Caco-2 (cell line): ENCODE measurements around the gene SPATA16. TPM values are rescaled to one million over a fixed set of nuclear protein-coding genes. Genes with fewer than 3 reads are reported as not detected.
"Not testable (repeated sequence)": the region's sequence is repeated elsewhere in the genome, so short reads cannot be mapped to it uniquely, and the experiment has no call there.

ENCODE experiments used
- BruUV-seq: library from RNA; stranded (reverse); fragments of 400-500 nt; replicated peaks from 2 replicates; lab custom pipeline; 2021; lab: Mats Ljungman, UMichigan
- CTCF ChIA-PET: fragments of 300-600 bp; sonication (Branson Sonifier 250); formaldehyde crosslinking; loops from one replicate; lab custom pipeline; 2022; ENCODE audit warnings: antibody characterized with exemption; lab: Charles Lee
- POLR2A ChIA-PET: fragments of 300-600 bp; sonication (Branson Sonifier 250); formaldehyde crosslinking; loops from one replicate; lab custom pipeline; 2022; ENCODE audit warnings: antibody characterized with exemption; lab: Charles Lee
- DNase-seq, 2 experiments: peaks; one replicate each; pipeline versions ENCODE4 v3.0.0 to v3.0.0-alpha.2; 2020 to 2022
- H3K27me3 ChIP-seq: replicated peaks from 2 replicates; pipeline ENCODE4 v1.6.0; 2011; ENCODE audit warnings: low read length; ENCODE audit not compliant: control insufficient read depth, insufficient read depth
- H3K36me3 ChIP-seq: 2 replicates; pipeline ENCODE4 v1.5.1; 2011; ENCODE audit warnings: low read length; ENCODE audit not compliant: control insufficient read depth, insufficient read depth
- H3K4me1 ChIP-seq: fragments of 250-450 bp; sonication (Bioruptor Pico); 2 replicates; pipeline ENCODE4 v1.5.1; 2020; ENCODE audit warnings: mild to moderate bottlenecking
- H3K4me3 ChIP-seq: 2 replicates; pipeline ENCODE4 v1.5.1; 2011; ENCODE audit warnings: low read depth, mild to moderate bottlenecking, control low read depth, low read length
- H3K9me3 ChIP-seq: fragments of 250-450 bp; sonication (Bioruptor Pico); 2 replicates; pipeline ENCODE4 v1.5.1; 2020; ENCODE audit warnings: mild to moderate bottlenecking, moderate library complexity
- H3K27ac Mint-ChIP-seq: one replicate; pipeline ENCODE4 v1.8.0; 2022; ENCODE audit warnings: mixed read lengths; ENCODE audit not compliant: unreplicated experiment
- H3K27me3 Mint-ChIP-seq: one replicate; pipeline ENCODE4 v1.8.0; 2022; ENCODE audit warnings: mixed read lengths; ENCODE audit not compliant: insufficient read depth, unreplicated experiment
- H3K36me3 Mint-ChIP-seq: one replicate; pipeline ENCODE4 v1.8.0; 2022; ENCODE audit warnings: mild to moderate bottlenecking, mixed read lengths; ENCODE audit not compliant: insufficient read depth, unreplicated experiment
- H3K4me1 Mint-ChIP-seq: one replicate; pipeline ENCODE4 v1.8.0; 2022; ENCODE audit warnings: low read depth, mixed read lengths; ENCODE audit not compliant: unreplicated experiment
- H3K4me3 Mint-ChIP-seq: one replicate; pipeline ENCODE4 v1.8.0; 2022; ENCODE audit warnings: mild to moderate bottlenecking, moderate library complexity, mixed read lengths; ENCODE audit not compliant: unreplicated experiment
- H3K9me3 Mint-ChIP-seq: one replicate; pipeline ENCODE4 v1.8.0; 2022; ENCODE audit warnings: mixed read lengths; ENCODE audit not compliant: unreplicated experiment
- intact Hi-C: fragments of 100-400 bp; cut with micrococcal nuclease; formaldehyde crosslinking; loops from one replicate; pipeline ENCODE4 v1.10.0; 2022; ENCODE audit not compliant: unreplicated experiment
- total RNA-seq: library from RNA; stranded (reverse); gene quantifications from 2 replicates; pipeline ENCODE4 v1.2.3, GENCODE V29; 2022
- TF ChIP-seq, protein P1 (sequence below), 2 experiments: fragments of 200-600 bp in 1 of 2; IDR thresholded peaks; 1 replicate in 1 of 2; 2 replicates in 1 of 2; pipeline versions ENCODE4 v1.5.1 to v1.8.0; 2011 to 2022; ENCODE audit warnings: antibody characterized with exemption in 1 of 2, control low read depth in 1 of 2, inconsistent platforms in 1 of 2, low read depth in 1 of 2, low read length in 1 of 2, mild to moderate bottlenecking in 1 of 2, moderate library complexity in 1 of 2; ENCODE audit not compliant: insufficient read depth in 1 of 2, severe bottlenecking in 1 of 2, unreplicated experiment in 1 of 2

SPATA16 gene
- total RNA-seq, 1 experiment from 2014 or later, result not detected

DNA sequence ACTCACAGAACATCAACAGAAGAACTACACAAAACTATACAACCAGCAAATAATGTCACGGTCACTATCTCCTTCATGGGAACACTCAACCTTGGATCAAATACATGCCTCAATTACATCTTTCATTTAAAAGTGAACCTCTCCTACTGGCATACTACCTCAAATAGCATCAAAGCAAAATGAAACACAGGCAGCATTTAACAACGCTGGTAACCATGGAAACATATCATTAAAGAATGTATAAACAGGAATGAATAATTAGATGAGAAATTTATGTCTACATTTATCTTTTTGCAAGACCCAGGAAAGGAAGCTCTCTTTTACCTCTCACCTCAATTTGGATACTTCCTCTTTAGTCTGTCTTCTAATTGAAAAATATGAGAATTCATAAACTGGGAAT, 172.4 kb downstream of the SPATA16 start:
- Mint-ChIP-seq H3K4me3 (no peak overlapping the region), H3K36me3 (no peaks in the 10 kb centered on the region), H3K9me3 (no peaks in the 10 kb centered on the region), H3K27me3 (no peaks in the 10 kb centered on the region), H3K4me1 (no peaks in the 10 kb centered on the region), H3K27ac (no peak overlapping the region)
- no peak for DNase-seq
- no peaks in the 10 kb centered on the region for H3K4me1 ChIP-seq
- H3K4me3 ChIP-seq, result no peak overlapping the region
- H3K36me3 ChIP-seq, result no peaks in the 10 kb centered on the region
- no peaks in the 10 kb centered on the region for H3K27me3 ChIP-seq
- no TSS peak for BruUV-seq
- ChIA-PET POLR2A (no interaction called here), CTCF (no interaction called here)
- TF ChIP-seq, protein P1, sequence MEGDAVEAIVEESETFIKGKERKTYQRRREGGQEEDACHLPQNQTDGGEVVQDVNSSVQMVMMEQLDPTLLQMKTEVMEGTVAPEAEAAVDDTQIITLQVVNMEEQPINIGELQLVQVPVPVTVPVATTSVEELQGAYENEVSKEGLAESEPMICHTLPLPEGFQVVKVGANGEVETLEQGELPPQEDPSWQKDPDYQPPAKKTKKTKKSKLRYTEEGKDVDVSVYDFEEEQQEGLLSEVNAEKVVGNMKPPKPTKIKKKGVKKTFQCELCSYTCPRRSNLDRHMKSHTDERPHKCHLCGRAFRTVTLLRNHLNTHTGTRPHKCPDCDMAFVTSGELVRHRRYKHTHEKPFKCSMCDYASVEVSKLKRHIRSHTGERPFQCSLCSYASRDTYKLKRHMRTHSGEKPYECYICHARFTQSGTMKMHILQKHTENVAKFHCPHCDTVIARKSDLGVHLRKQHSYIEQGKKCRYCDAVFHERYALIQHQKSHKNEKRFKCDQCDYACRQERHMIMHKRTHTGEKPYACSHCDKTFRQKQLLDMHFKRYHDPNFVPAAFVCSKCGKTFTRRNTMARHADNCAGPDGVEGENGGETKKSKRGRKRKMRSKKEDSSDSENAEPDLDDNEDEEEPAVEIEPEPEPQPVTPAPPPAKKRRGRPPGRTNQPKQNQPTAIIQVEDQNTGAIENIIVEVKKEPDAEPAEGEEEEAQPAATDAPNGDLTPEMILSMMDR (IDR thresholded peaks at IDR 0.05; ENCODE audit: insufficient read depth in 1 of 2, low read depth in 1 of 2, low read length in 1 of 2, severe bottlenecking in 1 of 2, unreplicated experiment in 1 of 2), result no peak
- intact Hi-C loops, result no loop called here
- no peaks in the 10 kb centered on the region for H3K9me3 ChIP-seq

DNA sequence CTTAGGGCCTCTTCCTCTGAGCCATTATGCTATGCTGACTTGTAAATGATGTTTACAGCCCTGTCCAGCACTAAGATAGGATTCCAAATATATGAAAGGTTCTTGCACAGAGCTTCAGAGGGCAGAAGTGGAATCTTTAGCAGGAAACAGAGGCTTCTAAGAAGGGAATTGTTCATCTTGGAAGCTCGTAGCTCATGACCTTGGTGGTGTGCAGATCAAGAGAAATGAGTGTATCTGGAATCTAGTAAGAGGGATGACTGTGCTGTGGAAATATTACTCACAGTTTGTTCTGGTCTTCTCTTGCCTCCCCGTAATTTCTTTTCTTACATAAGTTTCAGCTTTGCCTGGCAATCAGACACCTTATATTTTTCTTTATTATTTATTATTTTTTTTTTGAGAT, 175.8 kb downstream of the SPATA16 start:
- H3K4me3 Mint-ChIP-seq, result no peak overlapping the region
- Histone ChIP-seq H3K36me3 (no peaks in the 10 kb centered on the region), H3K27me3 (no peaks in the 10 kb centered on the region), H3K4me1 (no peaks in the 10 kb centered on the region), H3K4me3 (no peak overlapping the region), H3K9me3 (no peaks in the 10 kb centered on the region)
- no peaks in the 10 kb centered on the region for H3K4me1 Mint-ChIP-seq
- no peak for DNase-seq
- POLR2A ChIA-PET, result no interaction called here
- no TSS peak for BruUV-seq
- peaks cover 4% of the 10 kb centered on the region for H3K27me3 Mint-ChIP-seq
- CTCF ChIA-PET, result no interaction called here
- no peaks in the 10 kb centered on the region for H3K9me3 Mint-ChIP-seq
- TF ChIP-seq, protein P1 (IDR thresholded peaks at IDR 0.05; ENCODE audit: insufficient read depth in 1 of 2, low read depth in 1 of 2, low read length in 1 of 2, severe bottlenecking in 1 of 2, unreplicated experiment in 1 of 2), result no peak
- intact Hi-C loops, result no loop called here
- H3K27ac Mint-ChIP-seq, result no peak overlapping the region
- H3K36me3 Mint-ChIP-seq, result no peaks in the 10 kb centered on the region

DNA sequence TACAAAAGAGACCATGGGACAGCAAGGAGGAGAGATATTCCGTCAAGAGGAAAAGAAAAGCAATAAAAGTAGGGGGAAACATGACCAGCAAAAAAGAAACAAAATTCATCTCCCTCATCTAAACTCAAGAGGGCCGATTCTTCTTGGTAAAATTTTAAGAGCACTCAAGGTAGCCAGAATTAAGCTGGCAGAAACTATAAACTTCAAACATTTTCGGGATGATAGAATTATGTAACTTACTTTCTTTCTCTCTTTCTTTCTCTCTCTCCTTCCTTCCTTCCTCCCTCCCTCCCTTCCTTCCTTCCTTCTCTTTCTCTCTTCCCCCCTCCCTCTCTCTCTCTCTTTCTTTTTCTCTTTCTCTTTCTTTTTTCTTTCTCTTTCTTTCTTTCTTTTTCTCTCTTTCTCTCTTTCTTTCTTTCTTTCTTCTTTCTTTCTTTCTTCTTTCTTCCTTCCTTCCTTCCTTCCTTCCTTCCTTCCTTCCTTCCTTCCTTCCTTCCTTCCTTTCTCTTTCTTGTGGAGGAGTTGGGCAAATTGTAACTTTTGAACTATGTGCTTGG, 180.3 kb downstream of the SPATA16 start:
- H3K27me3 Mint-ChIP-seq, result peaks cover 11% of the 10 kb centered on the region

More for the DNA sequence above, 180.3 kb downstream of the SPATA16 start:
- POLR2A ChIA-PET, CTCF ChIA-PET, H3K4me1 Mint-ChIP-seq, BruUV-seq, H3K9me3 Mint-ChIP-seq, H3K4me1 ChIP-seq, H3K27ac Mint-ChIP-seq, H3K4me3 Mint-ChIP-seq, H3K36me3 Mint-ChIP-seq, H3K9me3 ChIP-seq, H3K4me3 ChIP-seq, DNase-seq, H3K36me3 ChIP-seq, intact Hi-C loops, H3K27me3 ChIP-seq: not testable (repeated sequence)
